ENCODE results near the gene JMY. TPM values are rescaled to one million over a fixed set of nuclear protein-coding genes. Genes with fewer than 3 reads are reported as not detected.
A peak's percentile ranks its signal among the peaks of the same experiment; 100 is the strongest.

The JMY gene
- total RNA-seq, 1 donor, result 30.8 TPM

GRCh38 chr5:79190235-79190529 lies 45.7 kb upstream of the JMY start:
- Histone ChIP-seq H3K79me2 (ENCODE audit: insufficient read depth, low read length) (no peaks in the 10 kb centered on the region), H3K4me1 (ENCODE audit: insufficient read depth, low read length) (no peaks in the 10 kb centered on the region), H3K9me3 (ENCODE audit: low read depth, low read length) (no peaks in the 10 kb centered on the region), H3K4me2 (ENCODE audit: insufficient read depth, low read length) (no peak overlapping the region), H3K27ac (ENCODE audit: low read depth, low read length) (no peak overlapping the region), H3K36me3 (ENCODE audit: insufficient read depth, low read length) (no peaks in the 10 kb centered on the region), H4K20me1 (ENCODE audit: insufficient read depth, low read length) (no peaks in the 10 kb centered on the region), H3K27me3 (ENCODE audit: insufficient read depth, low read length) (no peaks in the 10 kb centered on the region), H3K4me3 (ENCODE audit: insufficient read depth, low read length) (no peak overlapping the region), H2AFZ (ENCODE audit: low read length) (no peak overlapping the region)
- no peak for TF ChIP-seq CTCF (IDR thresholded peaks at IDR 0.05; ENCODE audit: extremely low read depth, low read depth, low read length)
- no peak for DNase-seq (ENCODE audit: insufficient read length, low spot score, missing footprints)

- H3K36me3 ChIP-seq (ENCODE audit: insufficient read depth, low read length), result no peaks in the 10 kb centered on the region
- no peak overlapping the region for H3K27ac ChIP-seq (ENCODE audit: low read depth, low read length)
- H3K27me3 ChIP-seq (ENCODE audit: insufficient read depth, low read length), result no peaks in the 10 kb centered on the region
- H3K79me2 ChIP-seq (ENCODE audit: insufficient read depth, low read length), result no peaks in the 10 kb centered on the region
- no peak overlapping the region for H3K4me3 ChIP-seq (ENCODE audit: insufficient read depth, low read length)
- TF ChIP-seq CTCF (IDR thresholded peaks at IDR 0.05; ENCODE audit: extremely low read depth, low read depth, low read length), result no peak
- H3K9me3 ChIP-seq (ENCODE audit: low read depth, low read length), result no peaks in the 10 kb centered on the region
- H2AFZ ChIP-seq (ENCODE audit: low read length), result no peak overlapping the region
- H3K4me1 ChIP-seq (ENCODE audit: insufficient read depth, low read length), result no peaks in the 10 kb centered on the region
- DNase-seq (ENCODE audit: insufficient read length, low spot score, missing footprints), result no peak
- no peaks in the 10 kb centered on the region for H4K20me1 ChIP-seq (ENCODE audit: insufficient read depth, low read length)
- H3K4me2 ChIP-seq (ENCODE audit: insufficient read depth, low read length), result no peak overlapping the region
Measured at GRCh38 chr5:79191457-79191856, 44.5 kb upstream of the JMY start.

- no peak for DNase-seq (ENCODE audit: insufficient read length, low spot score, missing footprints)
- H3K79me2 ChIP-seq (ENCODE audit: insufficient read depth, low read length), result no peaks in the 10 kb centered on the region
- H3K4me3 ChIP-seq (ENCODE audit: insufficient read depth, low read length), result no peak overlapping the region
- TF ChIP-seq CTCF (IDR thresholded peaks at IDR 0.05; ENCODE audit: extremely low read depth, low read depth, low read length), result no peak
- H3K4me2 ChIP-seq (ENCODE audit: insufficient read depth, low read length), result no peak overlapping the region
- no peak overlapping the region for H3K27ac ChIP-seq (ENCODE audit: low read depth, low read length)
- H3K27me3 ChIP-seq (ENCODE audit: insufficient read depth, low read length), result no peaks in the 10 kb centered on the region
- H4K20me1 ChIP-seq (ENCODE audit: insufficient read depth, low read length), result no peaks in the 10 kb centered on the region
- H3K4me1 ChIP-seq (ENCODE audit: insufficient read depth, low read length), result no peaks in the 10 kb centered on the region
- H3K36me3 ChIP-seq (ENCODE audit: insufficient read depth, low read length), result no peaks in the 10 kb centered on the region
- H3K9me3 ChIP-seq (ENCODE audit: low read depth, low read length), result no peaks in the 10 kb centered on the region
- no peak overlapping the region for H2AFZ ChIP-seq (ENCODE audit: low read length)
Measured at GRCh38 chr5:79193643-79194042, 42.3 kb upstream of the JMY start.

- Histone ChIP-seq H3K27ac (ENCODE audit: low read depth, low read length) (no peak overlapping the region), H3K4me1 (ENCODE audit: insufficient read depth, low read length) (peaks cover 7% of the 10 kb centered on the region), H3K27me3 (ENCODE audit: insufficient read depth, low read length) (no peaks in the 10 kb centered on the region), H3K4me3 (ENCODE audit: insufficient read depth, low read length) (no peak overlapping the region), H2AFZ (ENCODE audit: low read length) (peak overlapping the region; percentile 78), H3K36me3 (ENCODE audit: insufficient read depth, low read length) (no peaks in the 10 kb centered on the region), H3K9me3 (ENCODE audit: low read depth, low read length) (no peaks in the 10 kb centered on the region), H4K20me1 (ENCODE audit: insufficient read depth, low read length) (no peaks in the 10 kb centered on the region), H3K4me2 (ENCODE audit: insufficient read depth, low read length) (no peak overlapping the region), H3K79me2 (ENCODE audit: insufficient read depth, low read length) (no peaks in the 10 kb centered on the region)
- TF ChIP-seq CTCF (IDR thresholded peaks at IDR 0.05; ENCODE audit: extremely low read depth, low read depth, low read length), result peak; percentile 63
- peak; percentile 65 for DNase-seq (ENCODE audit: insufficient read length, low spot score, missing footprints)
Measured at GRCh38 chr5:79200573-79201183, 35.3 kb upstream of the JMY start.
